Right forelimb (tissue), 1 donor: ENCODE results near the gene THUMPD3.

ENCODE experiments used
- DNase-seq: peaks from one replicate; pipeline ENCODE4 v3.0.0-alpha.2; 2018

THUMPD3 gene

GRCh38 chr3:9398700-9399336 lies 36.0 kb downstream of the THUMPD3 start:
- DNase-seq = peak; percentile 57

DNA sequence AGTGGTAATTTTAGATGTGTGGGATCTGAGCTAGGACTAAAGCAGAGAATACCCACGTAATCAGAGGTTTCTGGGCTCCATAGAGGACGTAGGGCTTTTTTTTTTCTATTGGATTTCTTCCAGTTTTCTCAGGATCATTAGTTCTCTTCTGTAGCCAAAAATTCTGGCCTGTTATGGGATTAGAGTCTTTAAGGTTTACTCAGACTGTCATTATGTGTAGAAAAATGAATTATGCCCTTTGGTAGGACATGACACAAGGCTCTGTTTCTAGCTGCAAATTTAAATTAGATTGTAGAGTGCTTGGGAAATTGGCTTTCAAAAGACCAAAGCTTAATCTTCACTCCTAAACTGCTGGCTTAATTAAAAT lies 36.5 kb downstream of the THUMPD3 start:
- DNase-seq = no peak

DNA sequence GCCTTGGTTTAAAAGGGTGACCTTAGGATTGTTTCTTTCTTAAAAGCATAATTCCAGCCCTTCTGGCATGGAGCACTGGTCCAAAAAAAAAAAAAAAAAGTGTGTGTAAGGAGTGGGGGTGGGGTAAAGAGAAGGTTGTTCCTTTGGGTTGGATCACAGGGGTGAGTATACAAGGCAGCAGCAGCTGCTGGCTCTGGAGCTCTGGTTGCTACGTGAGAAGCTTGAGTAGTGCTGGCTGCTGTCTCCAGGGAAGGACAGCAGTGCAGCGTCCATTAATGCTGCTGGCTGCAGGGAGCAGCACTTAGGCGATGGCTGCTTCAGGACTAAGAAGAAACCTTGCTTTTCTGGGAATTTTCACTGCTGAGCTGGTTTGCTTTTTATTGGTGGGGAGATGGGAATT lies 36.9 kb downstream of the THUMPD3 start:
- peak; percentile 75 for DNase-seq

DNA sequence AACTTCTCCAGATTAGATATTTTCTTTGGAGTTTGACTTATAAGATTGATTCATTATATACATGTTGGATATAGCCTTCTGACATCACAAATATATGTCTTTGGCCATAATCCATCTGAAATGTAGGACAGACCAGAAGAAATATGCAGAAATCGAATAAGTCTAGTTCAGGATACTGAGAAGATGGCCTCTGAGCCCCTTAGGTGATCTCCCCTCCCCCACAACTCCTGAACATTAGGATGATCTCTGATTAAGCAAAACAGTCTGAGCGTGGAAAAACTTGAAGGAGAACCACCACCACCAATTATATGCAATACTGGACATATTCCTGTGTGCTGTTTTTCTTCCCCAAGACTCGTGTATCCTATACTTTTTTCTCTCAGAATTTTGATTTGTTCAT lies 37.8 kb downstream of the THUMPD3 start:
- no peak for DNase-seq

DNA sequence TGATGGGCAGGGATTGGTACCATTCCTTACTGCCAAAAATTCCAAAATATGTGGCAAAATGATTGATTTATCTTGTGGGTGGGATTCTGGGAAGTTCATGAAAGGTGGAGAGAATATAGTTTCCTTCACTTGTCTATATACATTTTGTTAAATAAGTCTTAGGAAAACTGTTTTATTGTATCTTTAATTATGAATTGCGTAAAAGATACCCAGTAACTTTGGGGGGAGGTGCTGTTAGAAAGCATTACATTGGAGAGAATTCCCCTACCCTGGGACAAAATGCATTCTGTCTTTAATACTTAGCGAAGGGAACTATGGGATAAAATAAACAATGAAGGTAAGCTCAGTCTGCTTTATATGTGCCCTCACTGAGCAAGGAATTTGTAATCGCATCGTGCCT lies 39.1 kb downstream of the THUMPD3 start:
- DNase-seq = no peak

GRCh38 chr3:9402410-9403228 lies 39.8 kb downstream of the THUMPD3 start:
- no peak for DNase-seq

DNA sequence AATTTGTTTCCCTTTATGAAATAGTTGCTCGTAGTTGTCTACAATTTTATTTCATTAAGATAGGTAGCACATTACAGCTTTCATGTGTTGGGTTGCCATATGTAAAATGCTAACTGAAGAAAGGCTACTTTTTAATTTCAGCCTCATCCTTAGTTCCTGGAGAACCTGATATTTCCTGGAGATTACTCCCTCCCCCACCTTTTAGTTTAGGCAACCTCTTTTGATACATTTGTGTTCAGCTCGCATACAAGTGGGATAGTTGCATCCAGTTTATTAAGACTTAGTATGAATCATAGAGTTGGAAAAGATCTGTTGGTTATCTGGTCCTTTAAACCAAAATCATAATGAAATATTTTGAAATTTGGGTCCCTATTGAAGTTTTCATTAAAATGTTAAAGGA lies 40.6 kb downstream of the THUMPD3 start:
- no peak for DNase-seq

GRCh38 chr3:9404680-9405079 lies 41.8 kb downstream of the THUMPD3 start:
- DNase-seq = no peak

DNA sequence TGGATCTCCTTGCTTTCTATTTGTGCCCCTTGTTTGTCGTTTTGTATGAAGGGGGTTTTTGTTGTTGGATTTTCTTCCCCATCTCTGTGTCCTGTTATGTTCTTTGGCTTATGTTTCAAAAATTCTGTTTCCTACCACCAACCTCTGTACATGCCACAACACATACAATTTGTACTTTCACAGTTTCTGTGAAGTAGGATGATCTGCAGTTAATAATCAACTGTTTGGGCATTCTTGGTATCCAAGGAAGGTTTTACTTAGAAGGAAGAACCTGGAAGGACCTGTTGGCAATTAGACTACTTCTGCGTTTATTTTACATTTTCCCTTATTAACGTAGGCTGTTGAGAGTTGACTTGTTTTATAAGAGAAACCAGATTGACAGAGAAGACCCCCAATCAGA lies 42.9 kb downstream of the THUMPD3 start:
- DNase-seq = no peak

- no peak for DNase-seq
Measured at GRCh38 chr3:9406856-9407626, 44.2 kb downstream of the THUMPD3 start.

- no peak for DNase-seq
Measured at GRCh38 chr3:9408061-9408460, 45.2 kb downstream of the THUMPD3 start.

DNA sequence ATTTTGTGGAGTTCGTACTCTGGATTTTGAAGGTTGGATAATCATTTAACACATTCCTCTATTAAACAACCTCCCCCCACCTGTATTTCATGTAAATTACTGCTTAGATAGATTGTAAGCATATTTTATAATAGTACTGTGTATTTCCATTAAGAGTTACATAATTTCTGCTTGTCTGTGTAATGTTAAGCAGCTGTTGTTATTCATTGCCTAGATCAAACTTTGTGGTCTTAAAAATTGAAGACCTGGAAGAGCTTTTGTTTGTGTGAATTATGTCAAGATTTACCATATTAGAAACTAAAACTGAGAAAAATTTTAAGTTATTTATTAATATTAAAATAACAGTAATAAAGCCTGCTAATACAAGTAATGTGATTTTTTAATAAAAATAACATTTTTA lies 45.7 kb downstream of the THUMPD3 start:
- DNase-seq = no peak

- no peak for DNase-seq
Measured at GRCh38 chr3:9409981-9410854, 47.4 kb downstream of the THUMPD3 start.

DNA sequence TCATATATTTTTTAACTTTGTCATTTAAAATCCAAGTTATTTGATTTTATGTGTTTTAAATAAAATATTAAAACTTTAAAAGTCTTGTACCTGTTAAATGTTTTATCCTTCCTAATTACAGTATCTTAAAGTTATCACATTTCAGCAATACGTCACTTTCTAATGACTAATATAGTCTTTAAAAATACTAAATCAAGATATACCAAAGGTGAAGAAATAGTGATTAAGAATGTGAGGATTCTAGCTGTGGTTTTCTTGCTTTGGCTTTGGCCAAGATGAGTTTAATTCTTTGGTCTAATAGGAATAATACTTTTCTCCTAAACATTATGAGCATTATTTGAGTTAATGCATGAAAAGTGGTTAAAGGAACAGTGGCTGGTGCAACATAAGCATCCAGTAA lies 48.4 kb downstream of the THUMPD3 start:
- no peak for DNase-seq

DNA sequence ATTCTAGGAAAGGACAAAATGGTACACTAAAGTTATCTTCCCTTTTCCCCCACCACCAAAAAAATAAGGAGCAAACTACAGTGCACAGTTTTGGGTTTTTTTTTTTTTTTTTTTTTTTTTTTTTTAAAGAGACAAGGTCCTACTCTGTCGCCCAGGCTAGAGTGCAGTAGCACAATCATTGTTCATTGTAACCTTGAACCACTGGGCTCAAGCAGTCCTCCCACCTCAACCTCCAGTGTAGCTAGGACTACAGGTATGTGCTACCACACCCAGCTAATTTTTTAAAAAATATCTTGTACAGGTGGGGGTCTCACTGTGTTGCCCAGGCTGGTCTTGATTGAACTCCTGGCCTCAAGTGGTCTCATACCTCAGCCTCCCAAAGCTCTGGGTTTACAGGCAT lies 49.4 kb downstream of the THUMPD3 start:
- DNase-seq = no peak

DNA sequence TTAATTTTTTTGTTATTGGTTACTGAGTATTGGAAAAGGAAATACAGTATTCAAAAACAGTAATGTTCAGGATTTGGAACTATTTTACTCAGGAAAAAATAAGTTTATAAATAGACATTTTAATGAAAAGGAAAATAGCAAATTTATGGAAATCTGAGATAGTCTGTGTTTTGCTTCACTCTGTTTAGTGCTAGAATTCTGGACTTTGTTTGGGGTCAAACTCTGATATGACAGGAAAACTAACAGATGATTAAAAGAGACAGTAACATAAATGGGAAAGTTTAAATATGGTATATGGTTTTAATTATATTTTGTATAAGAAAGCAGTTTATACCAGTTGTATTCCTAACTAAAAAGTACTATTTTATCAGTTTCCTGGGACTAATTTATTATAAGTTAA lies 52.0 kb downstream of the THUMPD3 start:
- no peak for DNase-seq

DNA sequence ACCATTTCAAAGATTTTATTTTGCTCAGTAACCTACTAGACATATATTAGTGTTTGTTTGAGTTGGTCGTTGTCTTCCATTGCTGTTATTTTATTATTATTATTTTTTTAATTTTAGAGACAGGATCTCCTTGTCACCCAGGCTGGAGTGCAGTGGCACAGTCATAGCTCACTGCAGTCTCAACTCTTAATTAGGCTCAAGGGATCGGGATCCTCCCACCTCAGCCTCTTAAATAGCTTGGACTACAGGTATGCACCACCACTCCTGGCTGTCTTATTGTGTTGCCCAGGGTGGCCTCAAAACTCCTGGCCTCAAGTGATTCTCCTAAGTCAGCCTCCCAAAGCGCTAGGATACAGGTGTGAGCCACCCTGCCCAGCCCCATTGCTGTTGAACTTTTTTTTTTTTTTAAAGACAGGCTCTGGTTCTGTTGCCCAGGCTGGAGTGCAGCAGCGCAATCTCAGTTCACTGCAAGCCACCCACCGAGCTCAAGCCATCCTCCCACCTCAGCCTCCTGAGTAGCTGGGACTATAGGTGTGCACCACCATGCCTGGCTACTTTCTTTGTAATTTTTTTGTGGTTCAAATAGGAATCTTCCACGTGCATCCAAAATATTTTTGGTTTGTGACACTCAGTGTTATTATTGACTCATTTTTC lies 52.8 kb downstream of the THUMPD3 start:
- no peak for DNase-seq

DNA sequence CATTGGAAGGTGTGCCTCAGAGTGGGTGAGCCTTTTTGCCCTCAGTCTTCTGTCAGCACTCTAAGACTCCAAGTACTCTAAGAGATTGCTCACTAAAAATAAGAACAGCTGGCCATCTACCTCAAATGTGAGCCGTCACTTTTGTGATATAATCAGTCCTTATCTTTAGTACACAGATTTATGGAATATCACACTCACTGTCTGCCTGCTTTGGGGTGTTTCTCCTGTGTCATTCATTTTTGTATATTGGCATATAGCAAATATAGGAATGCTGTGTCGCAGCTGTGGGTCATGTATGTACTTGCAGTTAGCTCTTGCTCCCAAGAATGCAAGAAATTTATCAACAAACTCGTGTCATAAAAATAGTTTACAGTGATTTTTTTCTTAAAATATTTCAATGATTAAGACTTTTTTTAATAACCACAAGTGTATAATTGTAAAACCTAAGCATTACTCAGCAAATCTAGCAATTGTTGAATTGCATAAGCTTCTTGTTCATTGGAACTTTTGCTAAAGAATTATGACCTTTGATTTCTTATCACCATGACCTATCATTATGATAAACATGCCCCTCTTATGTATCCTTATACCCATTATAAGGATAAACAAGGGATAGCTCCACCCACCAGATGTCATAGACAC lies 53.4 kb downstream of the THUMPD3 start:
- DNase-seq = no peak

DNA sequence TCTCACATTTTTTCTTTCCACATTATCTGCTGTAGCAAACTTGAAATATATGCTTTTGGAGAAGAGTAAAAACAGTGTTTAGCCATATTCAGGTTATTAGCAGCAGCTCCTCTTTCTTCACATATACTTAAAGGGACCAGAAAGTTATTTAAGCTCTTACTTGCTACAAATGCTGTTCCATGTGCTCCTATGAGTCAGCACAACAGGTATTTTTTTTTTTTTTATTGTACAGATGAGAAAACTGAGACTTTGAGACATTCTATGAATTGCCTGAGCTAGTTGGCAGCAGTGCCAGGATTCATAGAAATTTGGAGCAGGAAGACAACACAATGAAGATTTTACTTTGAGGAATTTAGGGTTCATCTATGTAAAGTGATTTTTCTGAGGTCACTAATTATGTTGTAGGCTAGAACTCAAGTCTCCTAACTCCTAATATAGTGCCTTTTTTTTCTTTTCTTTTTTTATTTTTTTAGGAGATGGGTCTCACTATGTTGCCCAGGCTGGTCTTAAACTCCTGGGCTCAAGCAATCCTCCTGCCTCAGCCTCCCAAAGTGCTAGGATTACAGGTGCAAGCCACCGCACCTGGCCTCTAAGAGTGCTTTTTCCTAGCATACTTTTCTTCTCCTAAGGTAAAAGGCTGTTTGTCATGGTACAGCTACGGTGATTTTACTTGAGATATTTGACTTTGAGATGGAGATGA lies 58.1 kb downstream of the THUMPD3 start:
- DNase-seq = no peak

- peak; percentile 88 for DNase-seq
Measured at GRCh38 chr3:9422712-9423424, 60.0 kb downstream of the THUMPD3 start.

GRCh38 chr3:9428411-9428810 lies 65.6 kb downstream of the THUMPD3 start:
- no peak for DNase-seq
